Endothelial cell of umbilical vein (primary cell): ENCODE measurements around the gene LRP11. TPM values are rescaled to one million over a fixed set of nuclear protein-coding genes. Genes with fewer than 3 reads are reported as not detected.

ENCODE experiments used
- BruUV-seq: library from RNA; stranded (reverse); fragments of 400-500 nt; replicated peaks from 2 replicates; lab custom pipeline; 2021; lab: Mats Ljungman, UMichigan
- CTCF ChIA-PET: fragments of 300-600, 350-600 bp; sonication (Branson Sonifier 250); formaldehyde crosslinking; loops from one replicate; lab custom pipeline; 2021; ENCODE audit warnings: antibody characterized with exemption, inconsistent platforms; lab: Charles Lee
- POLR2A ChIA-PET: fragments of 300-600, 350-600 bp; sonication (Branson Sonifier 250); formaldehyde crosslinking; loops from one replicate; lab custom pipeline; 2021; ENCODE audit warnings: antibody characterized with exemption, inconsistent platforms; lab: Charles Lee
- DNase-seq: peaks from one replicate; pipeline ENCODE4 v3.0.0-alpha.2; 2011; ENCODE audit warnings: low read depth, low spot score
- FAIRE-seq: peaks from 2 replicates; lab custom pipeline; 2011; peaks lifted over from hg19 to GRCh38; lab: Jason Lieb, UNC
- H2AFZ ChIP-seq: 2 replicates; pipeline ENCODE4 v1.6.0; 2012; ENCODE audit warnings: low read depth, low read length, control low read depth, inconsistent platforms
- H3K27ac ChIP-seq: 2 replicates; pipeline ENCODE4 v1.5.1; 2011; ENCODE audit warnings: low read depth, mild to moderate bottlenecking, control low read depth, low read length, moderate library complexity; ENCODE audit not compliant: insufficient read depth
- H3K27me3 ChIP-seq, 2 experiments: 2 replicates each; pipeline versions ENCODE4 v1.6.0 to v1.6.1; 2011; ENCODE audit warnings: low read length in 2 of 2, mixed read lengths in 1 of 2; ENCODE audit not compliant: control insufficient read depth in 2 of 2, insufficient read depth in 2 of 2
- H3K36me3 ChIP-seq, 2 experiments: 2 replicates in 1 of 2; 3 replicates in 1 of 2; pipeline ENCODE4 v1.5.1; 2011; ENCODE audit warnings: low read length in 2 of 2, mild to moderate bottlenecking in 1 of 2, moderate library complexity in 1 of 2; ENCODE audit not compliant: control insufficient read depth in 2 of 2, insufficient read depth in 2 of 2; ENCODE audit errors: extremely low read depth in 1 of 2
- H3K4me1 ChIP-seq: 3 replicates; pipeline ENCODE4 v1.5.1; 2011; ENCODE audit warnings: mild to moderate bottlenecking, low read length; ENCODE audit not compliant: control insufficient read depth, insufficient read depth; ENCODE audit errors: extremely low read depth
- H3K4me2 ChIP-seq: 2 replicates; pipeline ENCODE4 v1.6.1; 2011; ENCODE audit warnings: low read length, control low read depth, mixed read lengths; ENCODE audit not compliant: insufficient read depth
- H3K4me3 ChIP-seq, 3 experiments: fragments of 200-600 bp in 1 of 3; sonication (generic), shearing (Covaris generic) in 1 of 3; replicated peaks in 1 of 3; 2 replicates each; pipeline ENCODE4 v1.5.1; 2011 to 2016; ENCODE audit warnings: control low read depth in 3 of 3, low read length in 3 of 3, mild to moderate bottlenecking in 2 of 3, inconsistent platforms in 1 of 3, low read depth in 1 of 3, moderate library complexity in 1 of 3; ENCODE audit not compliant: insufficient read depth in 1 of 3
- H3K79me2 ChIP-seq: 2 replicates; pipeline ENCODE4 v1.6.0; 2012; ENCODE audit warnings: low read length, inconsistent platforms; ENCODE audit not compliant: control insufficient read depth, insufficient read depth
- H3K9ac ChIP-seq: replicated peaks from 2 replicates; pipeline ENCODE3; 2011; ENCODE audit warnings: low read length, control low read depth; ENCODE audit not compliant: insufficient read depth; ENCODE audit errors: extremely low read depth
- H3K9me1 ChIP-seq: replicated peaks from 3 replicates; pipeline ENCODE4 v1.6.0; 2011; ENCODE audit warnings: mild to moderate bottlenecking, low read length; ENCODE audit not compliant: control insufficient read depth, insufficient read depth; ENCODE audit errors: extremely low read depth
- H3K9me3 ChIP-seq: replicated peaks from 2 replicates; pipeline ENCODE4 v1.5.1; 2012; ENCODE audit warnings: low read length, inconsistent platforms; ENCODE audit not compliant: control insufficient read depth, insufficient read depth
- H4K20me1 ChIP-seq: replicated peaks from 2 replicates; pipeline ENCODE3; 2011; ENCODE audit warnings: mild to moderate bottlenecking, low read length; ENCODE audit not compliant: control insufficient read depth, insufficient read depth; ENCODE audit errors: extremely low read depth
- CTCF ChIP-seq, 2 donors: IDR thresholded peaks; 1 replicate in 1 of 2; 2 replicates in 1 of 2; pipeline ENCODE4 v1.5.1; 2011; ENCODE audit warnings: low read length in 2 of 2, mild to moderate bottlenecking in 2 of 2, moderate library complexity in 2 of 2, control low read depth in 1 of 2, inconsistent platforms in 1 of 2, low read depth in 1 of 2; ENCODE audit not compliant: insufficient read depth in 1 of 2; ENCODE audit errors: extremely low read depth in 1 of 2
- EZH2 ChIP-seq: IDR thresholded peaks from 2 replicates; pipeline ENCODE4 v1.6.1; 2012; ENCODE audit warnings: borderline replicate concordance, low read depth, mild to moderate bottlenecking, moderate library complexity, low read length, inconsistent platforms; ENCODE audit not compliant: severe bottlenecking
- FOS ChIP-seq: IDR thresholded peaks from 2 replicates; pipeline ENCODE4 v1.6.1; 2011; ENCODE audit warnings: mild to moderate bottlenecking, low read length, moderate library complexity, borderline replicate concordance; ENCODE audit not compliant: insufficient read depth
- GATA2 ChIP-seq: IDR thresholded peaks from 2 replicates; pipeline ENCODE4 v1.7.0; 2011; ENCODE audit warnings: low read depth, mild to moderate bottlenecking, moderate library complexity, mixed read lengths, low read length; ENCODE audit not compliant: insufficient read length, insufficient read depth
- JUN ChIP-seq: IDR thresholded peaks from 2 replicates; pipeline ENCODE4 v1.6.1; 2011; ENCODE audit warnings: borderline replicate concordance, low read depth; ENCODE audit not compliant: insufficient read length, insufficient read depth
- MAX ChIP-seq: IDR thresholded peaks from 2 replicates; pipeline ENCODE4 v1.6.1; 2011; ENCODE audit not compliant: insufficient read depth, insufficient read length
- MYC ChIP-seq: IDR thresholded peaks from one replicate; pipeline ENCODE4 v1.6.1; 2011; ENCODE audit warnings: mild to moderate bottlenecking, low read depth, low read length
- POLR2A ChIP-seq: IDR thresholded peaks from 2 replicates; pipeline ENCODE4 v1.6.1; 2012; ENCODE audit warnings: low read depth, mild to moderate bottlenecking, control low read depth, low read length
- POLR2AphosphoS5 ChIP-seq: IDR thresholded peaks from 2 replicates; pipeline ENCODE4 v1.6.1; 2012; ENCODE audit warnings: low read depth, mild to moderate bottlenecking, control low read depth, low read length, moderate library complexity; ENCODE audit not compliant: insufficient read depth
- dilution Hi-C: fragments of 300-500 bp; cut with MboI; formaldehyde crosslinking; loops from one replicate; pipeline ENCODE4 v1.15.0; 2019; ENCODE audit warnings: low sequenced_read_pairs; ENCODE audit not compliant: extremely low pct_ligation_motif_present
- intact Hi-C: fragments of 100-400 bp; cut with micrococcal nuclease; formaldehyde crosslinking; loops from one replicate; pipeline ENCODE4 v1.10.0; 2022
- polyA plus RNA-seq, 4 experiments: library from polyadenylated mRNA; depleted of rRNA in 3 of 4; stranded (reverse) in 3 of 4; unstranded in 1 of 4; fragments of >200 nt; gene quantifications; 2 replicates each; pipeline versions ENCODE4 v1.2.1 to v1.2.3, GENCODE V29; 2011 to 2012; ENCODE audit warnings: missing spikeins in 1 of 4
- total RNA-seq: library from RNA; stranded (reverse); gene quantifications from 2 replicates; pipeline ENCODE4 v1.2.3, GENCODE V29; 2021

Gene LRP11
- total and polyA plus RNA-seq, 2 donors (not counting 3 experiments of a cell fraction or from before 2014, with no cell fraction given), result 23.1 to 59.1 TPM

- Histone ChIP-seq H3K36me3 (no peaks in the 10 kb centered on the region), H3K27ac (no peak overlapping the region), H3K4me3 (no peak overlapping the region), H3K9me1 (no peaks in the 10 kb centered on the region), H2AFZ (no peak overlapping the region), H3K79me2 (no peaks in the 10 kb centered on the region), H3K27me3 (peaks cover 4 to 10% of the 10 kb centered on the region in 2 experiments), H3K4me1 (peaks cover 17% of the 10 kb centered on the region), H3K9ac (no peak overlapping the region), H3K9me3 (no peaks in the 10 kb centered on the region), H3K4me2 (no peak overlapping the region), H4K20me1 (no peaks in the 10 kb centered on the region)
- dilution Hi-C loops, result no loop called here
- intact Hi-C loops, result no loop called here
- ChIA-PET POLR2A (no interaction called here), CTCF (interaction anchor here (0.9 kb wide), 1 partner anchor 86 kb away, joined by 3 read pairs; no protein-coding TSS in a partner anchor)
- TF ChIP-seq POLR2AphosphoS5, result no peak
- TF ChIP-seq JUN, result no peak
- no peak for TF ChIP-seq MYC
- no peak for TF ChIP-seq POLR2A
- TF ChIP-seq FOS, result no peak
- no peak for TF ChIP-seq GATA2
- no peak for TF ChIP-seq EZH2
- no peak for TF ChIP-seq MAX
- TF ChIP-seq CTCF (IDR thresholded peaks at IDR 0.05; ENCODE audit: extremely low read depth in 1 of 2, insufficient read depth in 1 of 2, low read depth in 1 of 2, low read length in 2 of 2), result no peak
- FAIRE-seq (no peak), DNase-seq (no peak)
- no TSS peak for BruUV-seq
Measured at GRCh38 chr6:149898966-149899365, 34.8 kb upstream of the LRP11 start.
